COR-L47 (cell line): ENCODE data around the gene VSTM5.

ENCODE experiments used
- DNase-seq: peaks from one replicate; lab custom pipeline; 2025; lab: John Stamatoyannopoulos, UW

Gene VSTM5

GRCh38 chr11:93842461-93842860, 8.0 kb downstream of the VSTM5 start:
- DNase-seq, result no peak

- no peak for DNase-seq
These were observed 8.4 kb downstream of the VSTM5 start for GRCh38 chr11:93842034-93842433.

GRCh38 chr11:93841446-93841845, 9.0 kb downstream of the VSTM5 start:
- DNase-seq, result no peak

GRCh38 chr11:93840981-93841380, 9.4 kb downstream of the VSTM5 start:
- DNase-seq, result no peak

GRCh38 chr11:93840180-93840579, 10.2 kb downstream of the VSTM5 start:
- no peak for DNase-seq

- no peak for DNase-seq
These were observed 11.5 kb downstream of the VSTM5 start for GRCh38 chr11:93838967-93839366.

GRCh38 chr11:93832780-93833179, 17.6 kb downstream of the VSTM5 start:
- DNase-seq, result no peak

- DNase-seq, result no peak
These were observed 18.9 kb downstream of the VSTM5 start for GRCh38 chr11:93831343-93832127.

- DNase-seq, result no peak
These were observed 20.8 kb downstream of the VSTM5 start for GRCh38 chr11:93829598-93829997.

- no peak for DNase-seq
These were observed 23.1 kb downstream of the VSTM5 start for GRCh38 chr11:93827363-93827762.

- DNase-seq, result no peak
These were observed 27.2 kb downstream of the VSTM5 start for GRCh38 chr11:93823210-93823609.

- no peak for DNase-seq
These were observed 28.1 kb downstream of the VSTM5 start for GRCh38 chr11:93822359-93822758.

- no peak for DNase-seq
These were observed 28.8 kb downstream of the VSTM5 start for GRCh38 chr11:93821617-93822016.

- DNase-seq, result no peak
These were observed 29.6 kb downstream of the VSTM5 start for GRCh38 chr11:93820847-93821246.

- no peak for DNase-seq
These were observed 30.3 kb downstream of the VSTM5 start for GRCh38 chr11:93819966-93820695.

- no peak for DNase-seq
These were observed 32.7 kb downstream of the VSTM5 start for GRCh38 chr11:93817426-93818348.

GRCh38 chr11:93814966-93815633, 35.3 kb downstream of the VSTM5 start:
- DNase-seq, result no peak

- DNase-seq, result no peak
These were observed 36.4 kb downstream of the VSTM5 start for GRCh38 chr11:93813974-93814373.

- DNase-seq, result no peak
These were observed 42.4 kb downstream of the VSTM5 start for GRCh38 chr11:93807980-93808379.

- no peak for DNase-seq
These were observed 45.5 kb downstream of the VSTM5 start for GRCh38 chr11:93804879-93805278.

GRCh38 chr11:93801366-93801765, 49.1 kb downstream of the VSTM5 start:
- no peak for DNase-seq
